CD4-positive, alpha-beta T cell (primary cell): Measurements from ENCODE around the gene IQSEC1. TPM values are rescaled to one million over a fixed set of nuclear protein-coding genes. Genes with fewer than 3 reads are reported as not detected.
A peak's percentile ranks its signal among the peaks of the same experiment; 100 is the strongest.

Source experiments
- ATAC-seq: fragments of 200-7000 bp; cut with Tn5 transposase; one replicate; pipeline ENCODE4 v1.10.0; 2022; ENCODE audit warnings: mild to moderate bottlenecking; ENCODE audit not compliant: poor library complexity
- CTCF ChIA-PET: fragments of 350-600 bp; sonication (Branson Sonifier 250); formaldehyde crosslinking; loops from one replicate; lab custom pipeline; 2021; ENCODE audit warnings: antibody characterized with exemption, inconsistent platforms; lab: Charles Lee
- POLR2A ChIA-PET: fragments of 350-600 bp; sonication (Branson Sonifier 250); formaldehyde crosslinking; loops from one replicate; lab custom pipeline; 2021; ENCODE audit warnings: antibody characterized with exemption, inconsistent platforms; lab: Charles Lee
- DNase-seq, 14 experiments: peaks; one replicate each; pipeline ENCODE4 v3.0.0-alpha.2; 2013 to 2020; ENCODE audit warnings: mixed read lengths in 2 of 14
- H3K27ac ChIP-seq, 2 donors: one replicate each; pipeline versions ENCODE4 v1.5.1 to v1.7.0; 2013; ENCODE audit warnings: low read length in 2 of 2, low read depth in 1 of 2, mild to moderate bottlenecking in 1 of 2
- H3K27me3 ChIP-seq, 2 experiments: 1 replicate in 1 of 2; 2 replicates in 1 of 2; pipeline versions ENCODE4 v1.6.1 to v1.7.0; 2013; ENCODE audit warnings: low read length in 2 of 2, control low read depth in 1 of 2, mild to moderate bottlenecking in 1 of 2, moderate library complexity in 1 of 2; ENCODE audit not compliant: insufficient read depth in 2 of 2, control insufficient read depth in 1 of 2
- H3K36me3 ChIP-seq: one replicate; pipeline ENCODE4 v1.6.1; 2013; ENCODE audit warnings: low read length, control low read depth; ENCODE audit not compliant: insufficient read depth
- H3K4me1 ChIP-seq: one replicate; pipeline ENCODE4 v1.6.1; 2013; ENCODE audit warnings: low read length, control low read depth; ENCODE audit not compliant: insufficient read depth
- H3K4me3 ChIP-seq: one replicate; pipeline ENCODE4 v1.5.1; 2013; ENCODE audit warnings: mild to moderate bottlenecking, low read length, moderate library complexity
- H3K9me3 ChIP-seq, 2 experiments: 1 replicate in 1 of 2; 2 replicates in 1 of 2; pipeline versions ENCODE4 v1.6.1 to v1.7.0; 2013; ENCODE audit warnings: low read length in 2 of 2, mild to moderate bottlenecking in 2 of 2, control low read depth in 1 of 2, moderate library complexity in 1 of 2; ENCODE audit not compliant: control insufficient read depth in 1 of 2, insufficient read depth in 1 of 2
- H3K27ac Mint-ChIP-seq: one replicate; pipeline ENCODE4 v1.8.0; 2020; ENCODE audit warnings: mixed read lengths
- H3K27me3 Mint-ChIP-seq: one replicate; pipeline ENCODE4 v1.8.0; 2021; ENCODE audit warnings: mixed read lengths
- H3K36me3 Mint-ChIP-seq: one replicate; pipeline ENCODE4 v1.8.0; 2021; ENCODE audit warnings: low read depth, mixed read lengths
- H3K4me1 Mint-ChIP-seq: one replicate; pipeline ENCODE4 v1.8.0; 2021; ENCODE audit warnings: low read depth, mixed read lengths
- H3K4me3 Mint-ChIP-seq: one replicate; pipeline ENCODE4 v1.8.0; 2020; ENCODE audit warnings: mild to moderate bottlenecking, mixed read lengths
- H3K9me3 Mint-ChIP-seq: one replicate; pipeline ENCODE4 v1.8.0; 2020; ENCODE audit warnings: mixed read lengths
- intact Hi-C, 2 experiments: fragments of 100-400 bp; cut with DNase I in 1 of 2; cut with micrococcal nuclease in 1 of 2; formaldehyde crosslinking; loops; one replicate each; pipeline versions ENCODE4 v1.15.1 to v1.9.0; 2023 to 2025; cut with DNase I, micrococcal nuclease
- polyA plus RNA-seq, 2 donors: library from polyadenylated mRNA; unstranded; fragments of 120-200 nt; gene quantifications; one replicate each; pipeline ENCODE4 v1.2.1, GENCODE V29; 2013
- total RNA-seq, 174 experiments: library from RNA in 2 of 174; stranded (reverse) in 2 of 174; gene quantifications; one replicate each; pipeline ENCODE4 v1.2.3 and lab custom pipeline; 2021 to 2026
- TF ChIP-seq, protein P1 (sequence below): fragments of 200-600 bp; IDR thresholded peaks from one replicate; pipeline ENCODE4 v1.8.0; 2022; ENCODE audit warnings: antibody characterized with exemption, mild to moderate bottlenecking

Gene IQSEC1
- 100 to 1,000 TPM; 102 to 108 TPM for total RNA-seq
- 54.3 TPM for polyA plus RNA-seq (2013, experiment 1 of 2)
- polyA plus RNA-seq (2013, experiment 2 of 2): 57.7 TPM
- total RNA-seq (lab: John Stamatoyannopoulos, UW): 8.3 to 199 (median 57.5) reads per million in 172 experiments

DNA sequence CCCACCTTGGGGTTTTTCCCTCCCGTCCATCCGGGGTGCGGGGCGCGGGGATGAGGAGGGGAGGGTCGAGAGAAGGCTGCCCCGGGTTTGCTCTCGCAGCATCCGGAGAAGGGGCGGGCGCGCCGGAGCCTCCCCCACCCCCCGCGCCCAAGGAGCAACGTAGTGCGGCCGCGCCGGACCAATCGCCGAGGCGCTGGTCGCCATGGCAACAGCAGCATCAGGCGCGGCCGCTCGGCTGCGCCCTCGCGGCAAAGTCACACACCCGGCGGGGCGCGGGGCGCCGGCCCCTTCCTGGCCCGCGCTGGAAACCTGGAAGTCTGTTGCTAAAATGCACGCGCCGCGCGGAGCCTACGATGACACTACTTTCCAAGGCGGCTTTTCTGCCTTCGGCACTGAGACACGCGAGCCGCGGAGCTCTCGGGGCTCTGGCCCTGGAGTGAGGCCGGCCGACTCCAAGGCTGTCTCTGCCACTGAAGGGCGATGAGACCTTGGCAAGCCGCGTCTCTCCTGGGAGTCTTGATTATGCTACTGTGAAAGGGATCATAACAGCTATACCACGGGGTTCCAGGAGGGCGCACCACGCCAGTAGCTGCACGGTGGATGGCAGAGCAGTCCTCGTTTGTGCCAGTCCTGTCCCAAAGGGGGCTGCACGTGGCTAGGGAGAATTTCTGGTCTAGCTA is at the start of gene IQSEC1:
Gene IQSEC1, minus strand, starts transcription at position 104 of the 680 bp plus-strand sequence. CDS start 415 bp downstream, outside the sequence.
- no peaks in the 10 kb centered on the region for H3K36me3 ChIP-seq
- H3K27me3 ChIP-seq: peaks cover 17 to 20% of the 10 kb centered on the region in 2 experiments
- intact Hi-C loops: loop anchor here in 1 of 2 experiments (5.0 kb wide), 2 partner anchors 56 to 76 kb away; no protein-coding TSS in a partner anchor
- POLR2A ChIA-PET: no interaction called here
- no peak within 1 kb of the TSS for H3K27ac ChIP-seq
- H3K4me1 Mint-ChIP-seq: peaks cover 35% of the 10 kb centered on the region
- peak; percentile 69 for ATAC-seq
- peak; percentile 26 to 88 (median 66) for DNase-seq
- CTCF ChIA-PET: no interaction called here
- H3K4me3 Mint-ChIP-seq: peak within 1 kb of the TSS; percentile 83
- H3K36me3 Mint-ChIP-seq: no peaks in the 10 kb centered on the region
- H3K9me3 Mint-ChIP-seq: no peaks in the 10 kb centered on the region
- H3K27ac Mint-ChIP-seq: no peak within 1 kb of the TSS
- H3K27me3 Mint-ChIP-seq: peaks cover 26% of the 10 kb centered on the region
- peaks cover 41% of the 10 kb centered on the region for H3K4me1 ChIP-seq
- TF ChIP-seq, protein P1, sequence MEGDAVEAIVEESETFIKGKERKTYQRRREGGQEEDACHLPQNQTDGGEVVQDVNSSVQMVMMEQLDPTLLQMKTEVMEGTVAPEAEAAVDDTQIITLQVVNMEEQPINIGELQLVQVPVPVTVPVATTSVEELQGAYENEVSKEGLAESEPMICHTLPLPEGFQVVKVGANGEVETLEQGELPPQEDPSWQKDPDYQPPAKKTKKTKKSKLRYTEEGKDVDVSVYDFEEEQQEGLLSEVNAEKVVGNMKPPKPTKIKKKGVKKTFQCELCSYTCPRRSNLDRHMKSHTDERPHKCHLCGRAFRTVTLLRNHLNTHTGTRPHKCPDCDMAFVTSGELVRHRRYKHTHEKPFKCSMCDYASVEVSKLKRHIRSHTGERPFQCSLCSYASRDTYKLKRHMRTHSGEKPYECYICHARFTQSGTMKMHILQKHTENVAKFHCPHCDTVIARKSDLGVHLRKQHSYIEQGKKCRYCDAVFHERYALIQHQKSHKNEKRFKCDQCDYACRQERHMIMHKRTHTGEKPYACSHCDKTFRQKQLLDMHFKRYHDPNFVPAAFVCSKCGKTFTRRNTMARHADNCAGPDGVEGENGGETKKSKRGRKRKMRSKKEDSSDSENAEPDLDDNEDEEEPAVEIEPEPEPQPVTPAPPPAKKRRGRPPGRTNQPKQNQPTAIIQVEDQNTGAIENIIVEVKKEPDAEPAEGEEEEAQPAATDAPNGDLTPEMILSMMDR: no peak
- peak within 1 kb of the TSS; percentile 44 for H3K4me3 ChIP-seq
- peaks cover 0 to 7% of the 10 kb centered on the region in 2 experiments for H3K9me3 ChIP-seq

DNA sequence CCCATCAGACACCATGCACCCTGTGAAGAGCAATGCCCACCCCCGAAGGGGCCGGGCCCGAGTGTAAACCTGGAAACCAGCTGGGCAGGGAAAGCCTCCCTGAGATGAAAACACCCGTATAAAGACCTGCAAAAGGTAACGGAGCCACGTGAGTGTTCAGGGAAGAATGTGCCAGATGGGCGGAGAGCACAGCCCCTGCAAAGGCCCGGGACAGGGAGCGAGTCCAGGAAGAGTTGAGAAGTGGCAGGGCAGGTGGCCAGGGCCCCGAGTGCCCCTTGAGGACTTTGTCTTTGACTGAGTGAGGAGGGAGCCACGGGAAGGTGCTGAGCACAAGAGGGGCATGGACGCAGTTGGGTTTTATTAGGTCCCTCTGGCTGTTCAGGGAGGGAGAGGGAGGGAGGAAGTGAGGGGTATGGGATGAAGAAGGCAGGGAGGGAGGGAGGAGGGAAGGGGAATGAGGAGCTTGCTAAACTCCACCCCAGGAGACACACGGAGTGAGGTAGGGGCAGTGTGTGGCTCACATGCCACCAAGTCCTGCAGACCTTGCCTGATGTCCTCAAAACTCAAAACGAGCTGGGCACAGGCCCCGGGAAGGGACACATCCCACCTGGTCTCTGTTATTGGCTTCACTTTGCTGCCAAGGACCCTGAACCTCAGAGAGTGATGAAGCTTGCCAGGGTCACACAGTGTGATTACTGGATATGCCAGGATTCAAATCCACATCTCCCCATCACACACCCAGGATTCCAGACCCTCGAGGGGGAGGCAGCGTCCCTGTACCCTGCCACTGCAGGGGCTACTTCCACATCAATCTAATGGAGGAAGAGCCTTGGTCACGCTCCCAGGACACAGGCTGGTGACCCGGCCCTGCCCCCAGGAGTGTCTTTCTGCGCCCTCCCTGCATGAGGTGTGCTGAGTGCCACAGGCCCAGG is 49.1 kb upstream of the IQSEC1 start:
- intact Hi-C loops: no loop called here
- Histone ChIP-seq H3K27me3 (no peaks in the 10 kb centered on the region), H3K4me3 (no peak overlapping the region), H3K36me3 (no peaks in the 10 kb centered on the region), H3K27ac (no peak overlapping the region), H3K4me1 (no peaks in the 10 kb centered on the region), H3K9me3 (no peaks in the 10 kb centered on the region)
- Mint-ChIP-seq H3K4me1 (no peaks in the 10 kb centered on the region), H3K36me3 (no peaks in the 10 kb centered on the region), H3K9me3 (no peaks in the 10 kb centered on the region), H3K4me3 (no peak overlapping the region), H3K27me3 (no peaks in the 10 kb centered on the region), H3K27ac (no peak overlapping the region)
- ATAC-seq (no peak), DNase-seq (no peak)
- TF ChIP-seq, protein P1: no peak
- POLR2A ChIA-PET: no interaction called here
- CTCF ChIA-PET: no interaction called here

DNA sequence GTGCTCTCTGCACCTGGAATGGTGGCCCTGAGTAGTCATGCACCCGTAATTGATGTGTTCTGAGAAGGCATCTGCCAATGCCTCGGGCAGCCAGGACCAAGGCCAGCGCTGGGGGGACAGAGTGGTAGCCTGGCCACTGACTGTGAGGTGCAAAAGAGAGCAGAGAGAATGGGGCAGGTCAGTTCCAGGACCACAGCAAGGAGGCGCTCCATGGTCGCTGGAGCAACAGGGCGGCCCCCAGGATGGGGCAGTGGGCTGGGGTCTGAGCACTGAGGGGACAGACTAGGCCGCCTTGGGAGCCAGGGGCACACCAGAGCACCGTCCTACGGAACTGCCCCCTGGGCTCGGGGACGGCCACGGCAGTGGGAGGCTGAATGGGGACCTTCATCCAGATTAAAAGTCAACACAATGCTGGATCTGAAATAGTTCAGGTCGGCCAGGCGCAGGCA is 48.3 kb upstream of the IQSEC1 start:
- DNase-seq: no peak
- intact Hi-C loops: no loop called here
- ChIA-PET POLR2A (no interaction called here), CTCF (no interaction called here)
- Histone ChIP-seq H3K4me1 (no peaks in the 10 kb centered on the region), H3K36me3 (no peaks in the 10 kb centered on the region), H3K4me3 (no peak overlapping the region), H3K9me3 (no peaks in the 10 kb centered on the region), H3K27me3 (no peaks in the 10 kb centered on the region), H3K27ac (no peak overlapping the region)
- Mint-ChIP-seq H3K36me3 (no peaks in the 10 kb centered on the region), H3K9me3 (no peaks in the 10 kb centered on the region), H3K4me3 (no peak overlapping the region), H3K27me3 (no peaks in the 10 kb centered on the region), H3K4me1 (no peaks in the 10 kb centered on the region), H3K27ac (no peak overlapping the region)
- TF ChIP-seq, protein P1: no peak
- ATAC-seq: no peak
